Measurements from ENCODE around the gene DUSP1. TPM values are rescaled to one million over a fixed set of nuclear protein-coding genes. Genes with fewer than 3 reads are reported as not detected.
A peak's percentile ranks its signal among the peaks of the same experiment; 100 is the strongest.

DUSP1 gene
- total and polyA plus RNA-seq, 2 of the 13 experiments (the other 11 are each of a cell fraction or from before 2014, with no cell fraction given): 27.1 to 55.5 TPM

DNA sequence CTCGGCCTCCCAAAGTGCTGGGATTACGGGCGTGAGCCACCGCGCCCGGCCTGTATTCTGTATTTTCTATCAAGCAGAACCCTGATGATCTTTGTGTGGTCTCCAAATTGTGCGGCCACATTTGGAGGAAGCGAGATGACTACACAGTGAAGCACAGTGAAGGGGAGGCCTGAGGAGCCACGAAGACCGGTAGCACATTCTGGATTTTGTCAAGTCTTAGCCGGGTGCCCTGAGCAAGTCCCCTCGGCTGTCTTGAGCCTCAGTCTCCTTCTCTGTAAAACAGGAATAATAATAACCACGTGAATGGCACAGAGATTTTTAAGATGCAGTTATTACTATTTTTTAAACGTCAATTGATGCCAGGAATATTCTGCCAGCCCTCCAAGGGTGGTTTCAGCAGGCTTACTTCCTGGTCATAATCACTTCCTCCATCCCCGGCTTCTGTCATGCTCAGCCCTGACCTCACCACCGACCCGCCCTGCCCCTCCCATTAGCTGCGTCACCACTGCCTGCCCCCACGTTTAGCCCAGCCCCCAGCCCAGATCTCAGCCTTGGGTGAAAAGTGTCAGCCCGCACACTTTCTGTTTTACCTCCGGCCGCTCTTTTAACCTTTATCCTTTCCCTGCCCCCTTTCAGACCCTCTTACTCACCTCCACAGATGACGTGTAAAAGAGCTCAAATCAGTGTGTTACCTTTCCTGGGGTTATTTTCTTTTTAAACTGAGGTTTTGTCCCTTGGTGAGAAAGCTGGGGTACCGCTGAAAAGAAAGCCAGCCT is 36.1 kb upstream of the DUSP1 start (continued):
- 0 out of 2 replicates have a peak, but pooled peaks have one; percentile 26 for TF ChIP-seq ZNF501 (CRISPR knock-in tag; IDR thresholded peaks at IDR 0.05)
- TF ChIP-seq XBP1 (CRISPR knock-in tag; IDR thresholded peaks at IDR 0.05): no peak
- TF ChIP-seq ZNF343 (CRISPR knock-in tag; IDR thresholded peaks at IDR 0.05): no peak
- no peak for TF ChIP-seq ZBTB42 (CRISPR knock-in tag; IDR thresholded peaks at IDR 0.05)
- TF ChIP-seq NR2F2 (IDR thresholded peaks at IDR 0.05; ENCODE audit: borderline replicate concordance, low read depth): no peak
- TF ChIP-seq ZBTB38 (CRISPR knock-in tag; IDR thresholded peaks at IDR 0.05): no peak
- no peak for TF ChIP-seq PLSCR1 (CRISPR knock-in tag; IDR thresholded peaks at IDR 0.05; ENCODE audit: borderline replicate concordance)
- no peak for TF ChIP-seq LBX2 (CRISPR knock-in tag; IDR thresholded peaks at IDR 0.05; ENCODE audit: borderline replicate concordance)
- peak; percentile 72 for TF ChIP-seq HDAC1 (CRISPR knock-in tag; IDR thresholded peaks at IDR 0.05)
- TF ChIP-seq, protein P1, sequence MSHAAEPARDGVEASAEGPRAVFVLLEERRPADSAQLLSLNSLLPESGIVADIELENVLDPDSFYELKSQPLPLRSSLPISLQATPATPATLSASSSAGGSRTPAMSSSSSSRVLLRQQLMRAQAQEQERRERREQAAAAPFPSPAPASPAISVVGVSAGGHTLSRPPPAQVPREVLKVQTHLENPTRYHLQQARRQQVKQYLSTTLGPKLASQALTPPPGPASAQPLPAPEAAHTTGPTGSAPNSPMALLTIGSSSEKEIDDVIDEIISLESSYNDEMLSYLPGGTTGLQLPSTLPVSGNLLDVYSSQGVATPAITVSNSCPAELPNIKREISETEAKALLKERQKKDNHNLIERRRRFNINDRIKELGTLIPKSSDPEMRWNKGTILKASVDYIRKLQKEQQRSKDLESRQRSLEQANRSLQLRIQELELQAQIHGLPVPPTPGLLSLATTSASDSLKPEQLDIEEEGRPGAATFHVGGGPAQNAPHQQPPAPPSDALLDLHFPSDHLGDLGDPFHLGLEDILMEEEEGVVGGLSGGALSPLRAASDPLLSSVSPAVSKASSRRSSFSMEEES (CRISPR knock-in tag; IDR thresholded peaks at IDR 0.05): no peak
- peak; percentile 30; the same call in 1 of the 2 replicates for TF ChIP-seq ZNF609 (CRISPR knock-in tag; IDR thresholded peaks at IDR 0.05; ENCODE audit: borderline replicate concordance)
- TF ChIP-seq ZNF253 (CRISPR knock-in tag; IDR thresholded peaks at IDR 0.05; ENCODE audit: borderline replicate concordance): no peak
- no peak for TF ChIP-seq HBP1 (CRISPR knock-in tag; IDR thresholded peaks at IDR 0.05; ENCODE audit: low read depth)
- TF ChIP-seq ZSCAN9 (CRISPR knock-in tag; IDR thresholded peaks at IDR 0.05; ENCODE audit: borderline replicate concordance): no peak
- peak; percentile 59 for TF ChIP-seq PRPF4 (IDR thresholded peaks at IDR 0.05; ENCODE audit: low read depth, low read length, poor library complexity, severe bottlenecking)
- TF ChIP-seq PAF1 (CRISPR knock-in tag; IDR thresholded peaks at IDR 0.05): no peak
- TF ChIP-seq SRSF9 (IDR thresholded peaks at IDR 0.05; ENCODE audit: borderline replicate concordance, insufficient read depth, low read depth, low read length, poor library complexity, severe bottlenecking): no peak
- no peak; the same call in 1 of the 2 replicates for TF ChIP-seq TFAP4 (IDR thresholded peaks at IDR 0.05; ENCODE audit: borderline replicate concordance, low read depth)
- TF ChIP-seq SIX1 (CRISPR knock-in tag; IDR thresholded peaks at IDR 0.05; ENCODE audit: borderline replicate concordance): no peak
